Measurements from ENCODE around the gene ACSL1.

DNA sequence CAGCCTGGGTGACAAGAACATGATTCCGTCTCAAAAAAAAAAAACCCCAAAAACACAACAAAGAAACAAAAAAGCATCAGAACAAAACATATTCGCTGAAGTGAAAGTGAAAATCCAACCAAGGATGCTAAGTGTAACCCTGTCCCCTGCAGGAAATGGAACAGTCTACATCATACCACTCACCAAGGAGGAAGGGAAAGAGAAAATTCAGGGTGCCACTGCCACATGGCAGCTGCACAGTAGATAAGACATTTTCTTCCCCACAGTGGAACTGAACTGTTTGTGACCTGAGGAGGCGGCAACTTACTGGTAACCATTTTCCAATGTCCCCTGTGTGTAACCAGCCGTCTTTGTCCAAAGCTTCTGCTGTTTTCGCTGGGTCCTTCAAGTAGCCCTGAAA is 63.7 kb downstream of the ACSL1 start:
- TF ChIP-seq CTCF (conservative IDR thresholded peaks at IDR 0.05 in 1 of 2, IDR thresholded peaks at IDR 0.05 in 1 of 2; ENCODE audit: extremely low read depth in 1 of 2, insufficient read depth in 1 of 2, low read depth in 1 of 2, low read length in 2 of 2) (no peak), EZH2 (IDR thresholded peaks at IDR 0.05; ENCODE audit: borderline replicate concordance, low read length) (no peak)

Data from mammary epithelial cell (primary cell).